Duodenal mucosa (tissue), 2 donors: Measurements from ENCODE around the gene RXRB.
A peak's percentile ranks its signal among the peaks of the same experiment; 100 is the strongest.
"Not testable (repeated sequence)": the region's sequence is repeated elsewhere in the genome, so short reads cannot be mapped to it uniquely, and the experiment has no call there.

Experiments
- H3K27ac ChIP-seq: one replicate; pipeline ENCODE4 v1.7.0; 2013; ENCODE audit warnings: low read depth, low read length
- H3K27me3 ChIP-seq, 2 donors: one replicate each; pipeline ENCODE4 v1.7.0; 2013; ENCODE audit warnings: low read length in 2 of 2, control low read depth in 1 of 2; ENCODE audit not compliant: insufficient read depth in 2 of 2, control insufficient read depth in 1 of 2
- H3K36me3 ChIP-seq, 2 donors: one replicate each; pipeline ENCODE4 v1.7.0; 2013; ENCODE audit warnings: low read length in 2 of 2, control low read depth in 1 of 2; ENCODE audit not compliant: insufficient read depth in 2 of 2, control insufficient read depth in 1 of 2
- H3K4me1 ChIP-seq, 2 donors: one replicate each; pipeline ENCODE4 v1.7.0; 2013; ENCODE audit warnings: low read length in 2 of 2, control low read depth in 1 of 2; ENCODE audit not compliant: insufficient read depth in 2 of 2, control insufficient read depth in 1 of 2
- H3K4me3 ChIP-seq, 2 donors: one replicate each; pipeline ENCODE4 v1.7.0; 2013; ENCODE audit warnings: low read length in 2 of 2, low read depth in 1 of 2
- H3K9ac ChIP-seq, 2 donors: one replicate each; pipeline ENCODE4 v1.7.0; 2013; ENCODE audit warnings: low read length in 2 of 2, low read depth in 1 of 2
- H3K9me3 ChIP-seq, 2 donors: one replicate each; pipeline ENCODE4 v1.7.0; 2013; ENCODE audit warnings: low read length in 2 of 2, control low read depth in 1 of 2; ENCODE audit not compliant: control insufficient read depth in 1 of 2

Gene RXRB

GRCh38 chr6:33164176-33164575, 36.3 kb downstream of the RXRB start:
- Histone ChIP-seq H3K9me3 (no peaks in the 10 kb centered on the region), H3K9ac (no peak overlapping the region), H3K27me3 (no peaks in the 10 kb centered on the region), H3K4me1 (peaks cover 7 to 16% of the 10 kb centered on the region in 2 donors), H3K4me3 (no peak overlapping the region), H3K27ac (no peak overlapping the region), H3K36me3 (no peaks in the 10 kb centered on the region)

GRCh38 chr6:33163540-33163939, 36.9 kb downstream of the RXRB start:
- Histone ChIP-seq H3K36me3 (no peaks in the 10 kb centered on the region), H3K27ac (no peak overlapping the region), H3K9me3 (no peaks in the 10 kb centered on the region), H3K9ac (no peak overlapping the region), H3K4me1 (peaks cover 7 to 16% of the 10 kb centered on the region in 2 donors), H3K27me3 (no peaks in the 10 kb centered on the region), H3K4me3 (no peak overlapping the region)

GRCh38 chr6:33161354-33162331, 38.8 kb downstream of the RXRB start:
- Histone ChIP-seq H3K4me3 (peak overlapping the region; percentile 55 to 66), H3K27me3 (no peaks in the 10 kb centered on the region), H3K9ac (peak overlapping the region; percentile 3 to 34), H3K9me3 (no peaks in the 10 kb centered on the region), H3K4me1 (peaks cover 7 to 16% of the 10 kb centered on the region in 2 donors), H3K27ac (no peak overlapping the region), H3K36me3 (no peaks in the 10 kb centered on the region)

- H3K4me1 ChIP-seq: peaks cover 7 to 16% of the 10 kb centered on the region in 2 donors
- H3K27me3 ChIP-seq: no peaks in the 10 kb centered on the region
- H3K4me3 ChIP-seq: peak overlapping the region in 1 of 2 donors; percentile 0
- H3K27ac ChIP-seq: no peak overlapping the region
- H3K9me3 ChIP-seq: no peaks in the 10 kb centered on the region
- H3K36me3 ChIP-seq: no peaks in the 10 kb centered on the region
- no peak overlapping the region for H3K9ac ChIP-seq
These were observed 39.6 kb downstream of the RXRB start for GRCh38 chr6:33160728-33161344.

GRCh38 chr6:33160096-33160495, 40.4 kb downstream of the RXRB start:
- no peaks in the 10 kb centered on the region for H3K27me3 ChIP-seq
- no peak overlapping the region for H3K9ac ChIP-seq
- H3K27ac ChIP-seq: no peak overlapping the region
- H3K36me3 ChIP-seq: no peaks in the 10 kb centered on the region
- no peaks in the 10 kb centered on the region for H3K9me3 ChIP-seq
- peaks cover 7 to 16% of the 10 kb centered on the region in 2 donors for H3K4me1 ChIP-seq
- H3K4me3 ChIP-seq: no peak overlapping the region

- H3K4me1 ChIP-seq: peaks cover 3 to 12% of the 10 kb centered on the region in 2 donors
- H3K27ac ChIP-seq: no peak overlapping the region
- H3K36me3 ChIP-seq: no peaks in the 10 kb centered on the region
- H3K4me3 ChIP-seq: no peak overlapping the region
- no peak overlapping the region for H3K9ac ChIP-seq
- peaks cover 0 to 2% of the 10 kb centered on the region in 2 donors for H3K27me3 ChIP-seq
- H3K9me3 ChIP-seq: no peaks in the 10 kb centered on the region
These were observed 43.5 kb downstream of the RXRB start for GRCh38 chr6:33156964-33157363.

- no peak overlapping the region for H3K27ac ChIP-seq
These were observed 43.9 kb downstream of the RXRB start for GRCh38 chr6:33156561-33156960.

GRCh38 chr6:33154349-33154748, 46.1 kb downstream of the RXRB start:
- H3K27me3 ChIP-seq: peaks cover 1 to 2% of the 10 kb centered on the region in 2 donors
- no peaks in the 10 kb centered on the region for H3K4me1 ChIP-seq
- H3K4me3 ChIP-seq: no peak overlapping the region
- H3K27ac ChIP-seq: no peak overlapping the region
- peaks cover 3 to 4% of the 10 kb centered on the region in 2 donors for H3K9me3 ChIP-seq
- H3K36me3 ChIP-seq: no peaks in the 10 kb centered on the region
- no peak overlapping the region for H3K9ac ChIP-seq

More at GRCh38 chr6:33156561-33156960, 43.9 kb downstream of the RXRB start:
- Histone ChIP-seq H3K9me3 (peaks cover 1 to 3% of the 10 kb centered on the region in 2 donors), H3K9ac (no peak overlapping the region), H3K36me3 (no peaks in the 10 kb centered on the region), H3K4me1 (peaks cover 0 to 8% of the 10 kb centered on the region in 2 donors), H3K27me3 (peaks cover 0 to 2% of the 10 kb centered on the region in 2 donors), H3K4me3 (no peak overlapping the region)

GRCh38 chr6:33151050-33151449, 49.4 kb downstream of the RXRB start:
- H3K27me3 ChIP-seq: peaks cover 5 to 8% of the 10 kb centered on the region in 2 donors
- no peaks in the 10 kb centered on the region for H3K36me3 ChIP-seq
- no peak overlapping the region for H3K9ac ChIP-seq
- H3K9me3 ChIP-seq: peaks cover 3 to 4% of the 10 kb centered on the region in 2 donors
- no peak overlapping the region for H3K27ac ChIP-seq
- no peak overlapping the region for H3K4me3 ChIP-seq
- H3K4me1 ChIP-seq: no peaks in the 10 kb centered on the region

- not testable (repeated sequence) for H3K27ac ChIP-seq, H3K9ac ChIP-seq, H3K27me3 ChIP-seq, H3K9me3 ChIP-seq, H3K36me3 ChIP-seq, H3K4me1 ChIP-seq, H3K4me3 ChIP-seq
These were observed 49.9 kb downstream of the RXRB start for GRCh38 chr6:33150560-33150959.
